GM23248 (cell line): ENCODE results near the gene C16orf95.

ENCODE experiments used
- EZH2 ChIP-seq: fragments of 200-600 bp; sonication (generic); IDR thresholded peaks from 2 replicates; pipeline ENCODE4 v1.6.1; 2018; ENCODE audit warnings: antibody characterized with exemption, mild to moderate bottlenecking; ENCODE audit not compliant: insufficient read depth, poor library complexity, severe bottlenecking
- EZH2phosphoT487 ChIP-seq: fragments of 200-600 bp; sonication (generic); IDR thresholded peaks from 2 replicates; pipeline ENCODE4 v1.6.1; 2018; ENCODE audit warnings: antibody characterized with exemption, moderate library complexity, mild to moderate bottlenecking, low read depth; ENCODE audit not compliant: insufficient read depth

- TF ChIP-seq EZH2 (no peak), EZH2phosphoT487 (no peak)
These were observed 27.2 kb upstream of the C16orf95 start for GRCh38 chr16:87344165-87344930.
